GM19395 (cell line): Measurements from ENCODE around the gene PGAM5.
"Not testable (repeated sequence)": the region's sequence is repeated elsewhere in the genome, so short reads cannot be mapped to it uniquely, and the experiment has no call there.

Experiments
- ATAC-seq: cut with Tn5 transposase; IDR thresholded peaks from one replicate; pipeline ENCODE4 v1.9.1; 2021; ENCODE audit warnings: mild to moderate bottlenecking, moderate library complexity; ENCODE audit not compliant: unreplicated experiment

PGAM5 gene

DNA sequence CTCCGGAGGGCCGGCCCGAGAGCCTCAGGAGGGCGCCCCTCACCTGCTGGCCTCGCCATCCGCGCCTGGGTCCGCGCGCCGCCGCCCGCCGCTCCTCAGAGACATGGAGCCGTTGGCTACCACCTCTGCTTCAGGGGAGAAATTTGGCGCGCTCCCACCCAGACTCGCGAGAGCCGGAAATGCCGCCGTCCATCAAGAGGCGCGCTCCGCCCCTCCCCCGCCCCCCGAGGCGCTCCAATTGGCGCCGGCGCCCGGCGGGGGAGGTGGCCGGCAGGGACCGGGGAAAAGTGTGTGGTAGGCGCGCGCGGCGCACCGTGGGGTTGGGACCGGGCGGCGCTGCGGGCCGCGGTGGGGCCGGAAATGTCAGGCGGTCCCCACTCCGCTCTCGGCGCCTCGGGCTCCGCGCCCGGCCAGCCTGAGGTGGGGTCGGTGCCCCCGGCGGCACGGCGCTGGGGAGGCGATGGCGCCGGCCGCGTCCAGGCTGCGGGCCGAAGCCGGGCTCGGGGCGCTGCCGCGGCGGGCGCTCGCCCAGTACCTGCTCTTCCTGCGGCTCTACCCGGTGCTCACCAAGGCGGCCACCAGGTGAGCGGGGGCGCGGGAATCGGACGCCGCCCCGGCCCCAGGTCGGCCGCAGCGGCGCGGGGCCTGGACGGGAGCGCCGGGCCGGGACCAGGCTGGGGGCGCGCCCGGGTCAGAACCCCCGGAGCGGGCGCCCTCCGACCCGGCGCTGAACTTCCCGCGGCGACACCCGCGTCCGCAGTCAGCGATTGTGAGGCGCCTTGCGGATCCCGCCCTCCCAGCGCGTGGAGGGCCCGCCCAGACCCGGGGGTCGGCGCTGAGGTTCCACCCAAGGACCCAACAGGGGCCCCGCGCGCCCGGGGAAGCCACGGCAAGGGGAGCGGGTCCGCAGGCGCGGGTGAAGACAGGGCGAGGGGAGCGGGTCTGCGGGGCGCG, 23.2 kb upstream of the PGAM5 start, which contains the start of the genes POLE and PXMP2:
Gene POLE, minus strand, starts transcription at position 132 of the 954 bp plus-strand sequence. Its CDS starts 27 bp downstream, at position 105.
Gene PXMP2, plus strand, starts transcription at position 377 of the 954 bp plus-strand sequence. Its CDS starts 84 bp downstream, at position 461.
- ATAC-seq: peak; percentile 90

DNA sequence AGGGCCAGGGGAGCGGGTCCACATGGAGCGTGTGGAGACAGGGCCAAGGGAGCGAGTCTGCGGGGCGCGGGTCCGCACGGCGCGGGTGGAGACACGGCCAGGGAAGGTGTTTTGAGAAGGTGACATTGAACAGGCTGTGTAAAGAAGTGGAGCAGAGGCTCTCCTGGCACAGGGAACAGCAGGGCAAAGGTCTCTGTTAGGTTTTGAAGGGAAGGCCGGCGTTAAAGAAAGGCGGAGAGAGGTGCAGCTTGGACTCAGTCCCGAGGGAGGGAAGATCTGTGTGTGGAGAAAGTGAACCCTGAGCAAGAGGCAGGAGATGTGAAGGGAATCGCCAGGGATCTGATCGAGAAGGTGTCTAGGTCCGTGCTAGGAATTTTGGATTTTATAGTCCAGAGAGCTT, 21.4 kb upstream of the PGAM5 start:
- ATAC-seq: no peak

DNA sequence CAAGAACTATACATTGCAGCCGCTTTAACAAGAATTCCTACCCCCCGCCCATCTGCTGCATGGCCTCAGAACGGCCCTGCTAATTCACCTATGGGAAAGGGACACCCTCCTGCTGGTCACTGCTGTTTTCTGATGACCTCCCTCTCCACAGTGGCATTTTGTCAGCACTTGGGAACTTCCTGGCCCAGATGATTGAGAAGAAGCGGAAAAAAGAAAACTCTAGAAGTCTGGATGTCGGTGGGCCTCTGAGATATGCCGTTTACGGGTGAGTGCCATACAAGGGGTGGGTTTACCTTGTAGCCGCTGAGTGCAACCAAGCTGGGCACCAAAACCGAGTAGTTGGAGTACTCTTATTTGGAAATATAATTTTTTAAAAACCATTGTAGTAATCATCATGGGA, 20.5 kb upstream of the PGAM5 start:
- ATAC-seq: no peak

DNA sequence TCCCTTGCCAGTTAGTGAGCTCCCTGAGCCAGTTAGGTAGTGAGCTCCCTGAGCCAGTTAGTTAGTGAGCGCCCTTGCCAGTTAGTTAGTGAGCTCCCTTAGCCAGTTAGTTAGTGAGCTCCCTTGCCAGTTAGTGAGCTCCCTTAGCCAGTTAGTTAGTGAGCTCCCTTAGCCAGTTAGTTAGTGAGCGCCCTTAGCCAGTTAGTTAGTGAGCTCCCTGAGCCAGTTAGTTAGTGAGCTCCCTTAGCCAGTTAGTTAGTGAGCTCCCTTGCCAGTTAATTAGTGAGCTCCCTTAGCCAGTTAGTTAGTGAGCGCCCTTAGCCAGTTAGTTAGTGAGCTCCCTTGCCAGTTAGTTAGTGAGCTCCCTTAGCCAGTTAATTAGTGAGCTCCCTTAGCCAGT, 18.6 kb upstream of the PGAM5 start:
- not testable (repeated sequence) for ATAC-seq

DNA sequence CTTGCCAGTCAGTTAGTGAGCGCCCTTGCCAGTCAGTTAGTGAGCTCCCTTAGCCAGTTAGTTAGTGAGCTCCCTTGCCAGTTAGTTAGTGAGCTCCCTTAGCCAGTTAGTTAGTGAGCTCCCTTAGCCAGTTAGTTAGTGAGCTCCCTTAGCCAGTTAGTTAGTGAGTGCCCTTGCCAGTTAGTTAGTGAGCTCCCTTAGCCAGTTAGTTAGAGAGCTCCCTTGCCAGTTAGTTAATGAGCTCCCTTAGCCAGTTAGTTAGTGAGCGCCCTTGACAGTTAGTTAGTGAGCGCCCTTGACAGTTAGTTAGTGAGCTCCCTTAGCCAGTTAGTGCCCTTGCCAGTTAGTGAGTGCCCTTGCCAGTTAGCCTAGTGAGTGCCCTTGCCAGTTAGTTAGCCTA, 15.8 kb upstream of the PGAM5 start:
- not testable (repeated sequence) for ATAC-seq

DNA sequence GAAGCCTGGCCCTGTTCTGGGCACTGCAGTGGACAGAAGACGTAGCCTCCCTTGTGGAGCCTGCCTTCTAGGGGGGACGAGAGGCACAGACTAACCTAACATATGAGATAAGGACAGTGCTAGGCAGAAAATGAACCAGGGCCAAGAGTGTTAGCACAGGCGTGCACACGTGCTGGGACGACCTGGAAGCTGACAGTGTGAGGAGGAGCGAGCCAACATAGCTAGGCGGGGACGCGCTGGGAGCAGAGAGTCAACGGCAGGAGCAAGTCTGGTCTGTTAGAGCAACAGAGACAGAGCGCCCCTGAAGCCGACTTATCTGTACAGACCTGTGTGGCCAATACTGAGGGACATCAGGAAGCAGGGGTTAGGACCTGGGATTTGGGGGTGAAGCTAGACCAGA, 15.2 kb upstream of the PGAM5 start:
- no peak for ATAC-seq

DNA sequence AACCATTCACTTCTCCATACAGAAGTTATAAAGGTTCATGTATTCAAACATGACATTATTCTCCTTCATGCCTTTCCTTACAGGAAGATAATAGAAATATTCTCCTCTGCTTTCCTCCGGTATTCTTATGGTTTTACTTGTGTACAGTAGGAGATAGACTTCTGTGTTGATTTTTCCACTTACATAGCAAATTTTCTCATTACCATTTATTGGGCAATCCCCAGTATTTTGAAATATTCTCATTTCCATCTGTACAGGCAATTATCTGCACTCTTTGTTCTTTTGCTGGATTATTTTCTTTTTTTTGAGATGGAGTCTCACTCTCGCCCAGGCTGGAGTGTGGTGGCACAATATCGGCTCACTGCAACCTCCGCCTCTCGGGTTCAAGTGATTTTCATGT, 12.3 kb upstream of the PGAM5 start:
- ATAC-seq: no peak

DNA sequence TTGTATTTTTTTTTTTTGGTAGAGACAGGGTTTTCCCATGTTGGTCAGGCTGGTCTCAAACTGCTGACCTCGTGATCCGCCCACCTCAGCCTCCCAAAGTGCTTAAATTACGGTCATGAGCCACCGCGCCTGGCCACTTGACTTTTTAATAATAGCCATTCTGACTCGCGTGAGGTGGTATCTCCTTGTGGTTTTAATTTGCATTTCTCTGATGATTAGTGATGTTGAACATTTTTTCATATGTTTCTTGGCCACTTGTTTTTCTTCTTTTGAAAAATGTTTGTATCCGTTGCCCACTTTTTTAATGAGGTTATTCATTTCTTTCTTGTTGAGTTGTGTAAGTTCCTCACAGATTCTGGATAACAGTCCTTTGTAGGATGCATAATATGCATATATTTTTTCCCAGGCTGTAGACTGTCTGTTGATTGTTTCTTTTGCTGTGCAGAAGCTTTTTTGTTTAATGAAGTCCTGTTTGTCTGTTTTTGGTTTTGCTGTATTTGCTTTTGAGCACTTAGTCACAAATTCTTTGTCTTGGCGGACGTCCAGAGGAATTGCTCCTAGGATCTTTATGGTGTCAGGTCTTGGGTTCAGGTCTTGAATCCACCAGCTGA, 10.3 kb upstream of the PGAM5 start:
- no peak for ATAC-seq

DNA sequence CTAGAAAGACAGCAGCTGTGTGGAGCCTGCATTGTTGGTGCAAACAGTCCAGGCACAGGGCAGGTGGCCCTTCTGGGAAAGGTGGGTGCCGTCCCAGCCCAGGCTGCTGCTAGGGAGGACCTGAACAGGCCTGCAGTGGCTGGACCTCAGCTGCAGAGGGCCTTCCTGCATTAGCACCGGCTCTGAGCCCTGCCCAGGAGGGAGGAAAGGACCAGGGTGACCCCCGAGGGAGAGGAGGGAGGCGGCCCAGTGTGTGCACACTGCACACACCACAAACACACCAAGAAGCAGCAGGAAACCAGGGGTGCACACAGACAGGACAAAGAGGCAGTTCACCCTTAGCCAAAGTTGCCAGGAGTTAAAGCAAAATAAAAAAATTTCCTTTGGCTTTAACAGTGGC, 8.0 kb upstream of the PGAM5 start:
- ATAC-seq: no peak

DNA sequence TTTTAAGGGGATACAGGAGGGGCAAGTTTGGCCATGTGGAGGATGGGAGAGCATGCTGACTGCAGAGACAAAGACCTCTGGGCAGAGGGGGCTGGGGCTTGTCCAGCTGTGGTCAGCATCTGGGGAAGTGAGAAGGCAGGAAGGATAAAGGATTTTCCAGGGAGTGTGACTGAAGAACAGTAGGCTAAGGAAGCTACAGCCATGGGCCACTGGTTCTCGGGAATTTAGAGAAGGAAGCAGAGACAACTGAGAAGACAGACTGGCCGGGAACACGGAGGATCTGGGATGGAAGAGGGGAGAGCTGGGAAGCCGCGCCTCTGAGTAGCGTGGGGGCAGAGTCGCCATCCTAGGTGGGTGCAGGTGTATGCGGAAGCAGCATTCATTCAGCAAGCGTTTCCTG, 7.0 kb upstream of the PGAM5 start:
- ATAC-seq: no peak

DNA sequence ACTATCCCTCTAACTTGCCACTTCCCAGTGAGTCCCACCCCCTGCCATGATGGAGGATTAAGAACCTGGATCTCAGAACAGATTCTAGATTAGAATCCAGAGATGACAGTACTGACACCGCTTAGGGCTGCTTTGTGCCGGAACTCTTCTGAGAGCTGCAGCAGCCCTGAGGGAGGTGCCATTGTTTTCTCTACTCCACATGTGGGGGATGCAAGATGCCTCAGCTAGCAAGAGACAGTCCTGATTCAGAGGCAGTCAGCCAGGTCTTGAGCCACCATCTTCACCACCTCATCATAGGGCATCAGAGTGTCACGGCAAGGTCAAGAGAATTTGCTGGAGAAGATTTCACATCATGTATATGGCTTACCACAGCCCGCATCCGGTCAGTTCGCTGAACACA, 3.4 kb upstream of the PGAM5 start:
- no peak for ATAC-seq

DNA sequence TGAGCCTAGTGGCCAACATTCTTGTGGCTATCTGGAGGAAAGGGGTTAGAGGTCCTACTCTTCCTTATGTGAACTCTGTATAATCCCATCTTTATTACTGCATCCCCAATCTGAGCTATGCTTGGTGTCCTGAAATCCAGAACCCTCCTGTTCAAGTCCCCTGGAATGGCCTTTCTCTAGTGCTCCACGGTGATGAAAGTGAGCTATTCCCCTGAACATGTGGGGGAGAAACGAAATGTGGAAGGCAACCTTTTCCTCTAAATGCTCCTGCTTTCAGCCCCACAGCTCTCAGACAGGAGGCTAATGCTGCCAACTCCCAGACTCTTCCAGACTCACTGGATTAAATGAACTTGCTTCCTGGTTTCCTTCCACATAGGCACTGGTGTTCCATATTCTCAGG, 2.5 kb upstream of the PGAM5 start:
- no peak for ATAC-seq

DNA sequence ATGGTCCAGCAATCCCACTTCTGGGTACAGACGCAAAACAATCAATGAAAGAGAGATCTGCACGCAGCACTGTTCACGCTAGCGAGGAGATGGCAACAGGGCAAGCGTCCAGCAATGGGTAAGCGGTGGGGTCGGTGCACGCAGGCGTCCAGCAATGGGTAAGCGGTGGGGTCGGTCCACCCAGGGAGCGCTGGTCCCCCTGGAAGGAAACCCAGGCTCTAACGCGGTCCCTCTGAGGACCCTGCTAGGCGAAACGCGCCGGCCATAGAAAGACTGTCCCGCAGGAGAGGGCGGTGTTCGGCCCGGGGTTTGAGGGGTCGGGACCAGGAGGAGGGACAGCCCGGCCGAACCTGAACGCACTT, 618 bp upstream of the PGAM5 start:
- peak; percentile 47 for ATAC-seq

DNA sequence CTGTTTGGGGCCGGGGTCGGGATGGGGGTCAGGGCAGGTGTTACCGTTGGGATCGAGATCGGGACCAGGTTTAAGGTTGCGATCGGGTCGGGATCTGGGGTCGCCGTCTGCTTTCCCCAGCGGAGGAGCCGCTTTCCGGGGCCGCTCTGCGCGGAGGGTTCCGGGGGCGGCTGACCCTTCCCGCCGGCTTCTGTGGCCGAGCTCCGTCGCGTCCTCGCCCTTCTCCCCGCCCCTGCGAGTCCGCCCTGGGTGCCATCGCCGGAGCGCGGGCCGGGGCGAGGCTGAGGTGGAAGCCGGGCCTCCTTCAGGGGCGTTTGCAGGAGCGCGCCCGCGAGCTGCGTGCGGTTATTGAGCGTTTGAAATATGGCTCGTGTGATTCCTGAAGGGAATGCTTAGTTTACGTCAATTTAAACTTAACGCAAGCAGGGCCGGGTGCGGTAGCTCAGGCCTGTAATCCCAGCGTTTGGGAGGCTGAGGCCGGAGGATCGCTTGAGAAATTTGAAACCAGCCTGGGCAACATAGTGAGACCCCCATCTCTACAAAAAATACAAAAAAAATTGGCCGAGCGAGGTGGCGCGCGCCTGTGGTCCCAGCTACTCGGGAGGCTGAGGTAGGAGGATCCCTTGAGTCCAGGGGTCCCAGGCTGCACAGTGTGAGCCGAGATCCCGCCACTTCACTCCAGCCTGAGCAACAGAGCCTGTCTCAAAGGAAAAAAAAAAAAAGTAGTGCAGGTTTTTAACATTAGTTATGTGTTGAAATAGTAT, 620 bp downstream of the PGAM5 start:
- no peak for ATAC-seq

DNA sequence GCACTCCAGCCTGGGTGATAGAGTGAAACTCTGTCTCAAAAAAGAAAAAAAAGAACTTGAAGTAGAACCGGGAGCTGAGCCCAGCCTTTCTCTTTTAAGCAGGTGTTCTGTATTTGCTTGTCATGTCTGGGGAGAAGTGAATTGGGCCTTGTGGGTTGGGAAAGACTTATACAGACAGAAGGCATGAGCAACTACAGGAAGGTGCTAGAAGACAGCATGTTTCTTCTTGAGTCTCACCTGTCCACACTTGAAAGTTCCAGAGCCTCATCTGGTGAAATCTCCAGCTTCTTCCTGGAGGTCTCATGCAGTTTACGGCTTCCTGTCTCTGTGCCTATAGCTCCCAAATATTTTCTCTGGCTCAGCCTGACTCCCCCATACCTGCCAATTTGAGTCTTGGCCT, 2.5 kb downstream of the PGAM5 start:
- no peak for ATAC-seq

DNA sequence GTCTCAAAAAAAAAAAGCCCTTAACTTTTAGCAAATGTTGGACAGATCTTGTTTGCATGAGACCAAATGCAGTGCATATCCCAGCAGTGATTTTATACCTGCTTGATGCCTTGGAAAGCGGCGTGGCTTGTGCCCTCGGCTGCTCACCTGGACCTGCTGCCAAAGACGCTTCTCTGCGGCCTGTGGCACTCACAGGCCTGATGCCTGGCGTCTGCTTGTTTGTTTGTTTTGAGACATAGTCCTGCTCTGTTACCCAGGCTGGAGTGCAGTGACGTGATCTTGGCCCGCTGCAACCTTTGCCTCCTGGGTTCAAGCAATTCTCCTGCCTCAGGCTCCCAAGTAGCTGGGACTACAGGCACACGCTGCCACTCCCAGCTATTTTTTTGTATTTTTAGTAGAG, 5.2 kb downstream of the PGAM5 start:
- ATAC-seq: no peak

DNA sequence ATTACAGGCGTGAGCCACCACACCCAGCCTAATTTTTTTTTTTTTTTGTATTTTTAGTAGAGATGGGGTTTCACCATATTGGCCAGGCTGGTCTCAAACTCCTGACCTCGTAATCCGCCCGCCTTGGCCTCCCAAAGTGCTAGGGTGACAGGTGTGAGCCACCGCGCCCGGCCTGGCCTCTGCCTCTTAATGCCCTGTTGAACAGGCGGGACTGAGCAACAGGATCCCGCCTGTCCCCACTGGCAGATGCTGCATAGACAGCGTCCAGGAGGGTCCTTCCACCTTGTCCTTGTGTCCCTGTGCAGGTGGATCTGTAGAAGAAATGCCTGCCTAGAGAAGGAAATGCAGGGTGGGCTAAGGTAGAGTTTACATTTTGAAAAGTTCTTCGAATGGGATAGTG, 5.7 kb downstream of the PGAM5 start:
- no peak for ATAC-seq

DNA sequence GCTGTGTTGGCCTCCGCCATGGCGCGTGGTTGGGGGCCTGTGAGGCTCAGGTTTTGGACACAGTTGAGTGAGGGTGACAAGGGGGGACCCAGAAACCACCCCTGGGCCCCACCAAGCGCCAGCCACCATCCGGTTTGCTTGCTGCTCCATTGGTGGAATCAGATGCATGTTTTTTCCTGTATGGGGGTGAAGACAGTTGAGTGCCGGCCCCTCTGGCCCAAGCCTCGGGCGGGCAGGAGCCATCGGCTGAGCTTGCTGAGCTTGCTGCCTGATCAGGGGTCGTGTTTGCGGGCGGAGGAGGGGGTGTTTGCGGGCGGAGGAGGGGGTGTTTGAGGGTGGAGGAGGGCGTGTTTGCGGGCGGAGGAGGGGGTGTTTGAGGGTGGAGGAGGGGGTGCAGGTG, 6.4 kb downstream of the PGAM5 start:
- no peak for ATAC-seq

DNA sequence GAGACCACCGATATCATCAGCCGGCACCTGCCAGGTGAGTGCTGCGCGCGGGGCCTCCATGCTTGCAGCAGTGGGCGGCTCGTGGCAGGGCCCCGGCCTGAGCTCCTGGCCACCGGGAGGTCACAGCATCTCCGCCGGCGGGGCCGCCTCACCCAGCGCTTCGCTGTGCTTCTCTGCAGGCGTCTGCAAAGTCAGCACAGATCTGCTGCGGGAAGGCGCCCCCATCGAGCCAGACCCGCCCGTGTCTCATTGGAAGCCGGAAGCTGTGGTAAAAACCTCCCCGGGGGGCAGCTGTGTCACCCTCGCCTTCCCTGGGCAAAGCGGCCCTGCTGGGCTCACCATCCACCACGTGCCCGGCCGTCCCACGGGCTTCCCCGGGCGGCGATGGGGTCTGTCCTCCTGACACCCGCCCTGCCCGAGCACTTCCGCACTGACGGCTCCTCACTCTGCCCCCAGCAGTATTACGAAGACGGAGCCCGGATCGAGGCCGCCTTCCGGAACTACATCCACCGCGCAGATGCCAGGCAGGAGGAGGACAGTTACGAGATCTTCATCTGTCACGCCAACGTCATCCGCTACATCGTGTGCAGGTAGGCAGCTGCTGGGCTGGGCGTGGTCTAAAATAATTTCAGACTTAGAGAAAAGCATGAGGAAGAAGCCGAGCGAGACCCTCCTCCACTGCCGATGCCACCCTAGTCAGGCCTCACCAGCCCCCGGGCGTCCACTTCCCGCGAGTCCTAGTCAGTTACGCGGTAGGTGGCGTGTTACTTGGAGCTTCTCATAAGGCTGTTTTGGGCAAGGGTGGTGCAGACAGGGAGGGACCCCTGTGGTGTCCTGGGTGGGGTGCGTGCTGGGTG, 7.1 kb downstream of the PGAM5 start:
- no peak for ATAC-seq

DNA sequence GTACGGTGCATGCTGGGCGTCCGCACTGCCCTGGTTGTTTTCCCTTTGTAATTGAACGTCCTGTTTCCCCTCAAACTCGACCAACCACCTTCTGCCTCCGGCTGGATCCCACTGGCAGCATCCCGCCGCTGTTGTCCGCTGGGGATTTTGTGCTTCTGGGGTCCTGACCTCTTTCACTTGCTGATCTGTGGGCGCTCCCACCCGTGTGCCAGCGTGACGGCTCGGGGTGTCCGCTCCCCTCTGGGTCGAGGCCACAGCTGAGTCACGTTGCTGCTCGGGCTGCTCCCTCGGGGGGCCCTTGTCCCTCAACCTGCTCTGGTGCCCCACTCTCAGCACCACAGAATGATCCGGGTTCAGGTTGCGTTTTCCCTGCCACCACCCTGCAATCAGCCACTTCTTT, 8.0 kb downstream of the PGAM5 start:
- ATAC-seq: no peak
